Measurements from ENCODE around the gene HDGFL1.

HDGFL1 gene

GRCh38 chr6:22593895-22594294 lies 24.5 kb downstream of the HDGFL1 start:
- no peak for DNase-seq

GRCh38 chr6:22596011-22596410 lies 26.6 kb downstream of the HDGFL1 start:
- DNase-seq = no peak

- no peak for DNase-seq
Observed at GRCh38 chr6:22598339-22598738, 29.0 kb downstream of the HDGFL1 start.

GRCh38 chr6:22600059-22600458 lies 30.7 kb downstream of the HDGFL1 start:
- DNase-seq = no peak

DNA sequence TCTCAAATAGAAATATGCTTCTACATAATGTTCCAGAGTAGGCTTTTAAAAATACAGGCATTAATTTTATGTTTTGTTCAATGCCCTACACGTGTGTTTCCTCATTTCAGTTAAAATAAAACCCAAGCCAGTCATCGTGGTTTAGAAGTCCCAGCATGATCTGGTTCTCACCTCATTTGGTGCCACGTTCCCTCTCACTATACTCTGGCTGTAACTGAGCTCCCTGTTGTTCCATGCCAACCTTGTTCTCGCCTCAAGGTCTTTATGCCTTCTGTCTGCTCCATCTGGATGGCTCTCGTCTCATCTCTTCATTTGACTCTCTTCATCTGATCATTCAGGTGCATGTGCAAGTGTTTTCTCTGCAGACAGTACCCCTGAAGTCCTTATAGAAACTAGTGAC lies 32.6 kb downstream of the HDGFL1 start:
- no peak for DNase-seq

GRCh38 chr6:22605736-22606135 lies 36.4 kb downstream of the HDGFL1 start:
- DNase-seq = no peak

GRCh38 chr6:22610127-22610526 lies 40.8 kb downstream of the HDGFL1 start:
- DNase-seq = no peak

DNA sequence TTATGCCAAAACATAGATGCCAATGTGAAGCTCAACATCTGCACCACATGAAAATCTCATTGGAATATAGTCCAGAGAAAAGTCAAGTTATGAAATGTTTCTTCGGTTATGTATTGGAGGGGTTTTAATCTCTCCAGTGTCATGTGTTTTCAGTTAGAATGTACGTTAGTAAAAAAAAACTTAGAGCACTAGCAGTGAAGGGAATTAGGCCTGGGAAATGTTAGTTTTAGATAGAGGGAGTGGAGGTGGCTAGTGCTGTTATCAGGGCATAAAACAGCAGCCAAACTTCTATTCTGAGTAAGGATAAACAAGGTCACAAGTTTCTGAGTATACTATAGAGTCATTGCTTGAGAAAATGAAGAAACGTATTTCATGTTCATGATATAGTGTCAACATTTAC lies 42.9 kb downstream of the HDGFL1 start:
- DNase-seq = no peak

GRCh38 chr6:22613051-22613450 lies 43.7 kb downstream of the HDGFL1 start:
- no peak for DNase-seq

DNA sequence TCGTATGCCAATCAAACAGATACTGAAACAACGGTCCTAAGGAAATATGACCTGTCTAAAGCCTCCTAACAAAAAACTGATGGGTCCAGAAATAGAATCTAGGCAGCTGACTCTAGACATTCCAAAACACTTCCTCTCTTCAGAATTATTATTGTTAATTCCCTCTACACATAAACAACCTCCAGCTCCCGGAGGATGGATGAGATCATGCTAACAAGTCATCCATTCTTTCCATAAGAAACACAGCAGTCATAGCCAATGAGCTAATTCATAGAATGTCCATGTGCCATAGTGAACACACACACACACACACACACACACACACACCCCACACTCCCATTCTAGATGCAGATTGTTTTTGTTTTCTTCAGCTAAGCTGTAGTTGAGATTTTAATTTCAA lies 44.3 kb downstream of the HDGFL1 start:
- DNase-seq = no peak

- no peak for DNase-seq
Observed at GRCh38 chr6:22614547-22614946, 45.2 kb downstream of the HDGFL1 start.

DNA sequence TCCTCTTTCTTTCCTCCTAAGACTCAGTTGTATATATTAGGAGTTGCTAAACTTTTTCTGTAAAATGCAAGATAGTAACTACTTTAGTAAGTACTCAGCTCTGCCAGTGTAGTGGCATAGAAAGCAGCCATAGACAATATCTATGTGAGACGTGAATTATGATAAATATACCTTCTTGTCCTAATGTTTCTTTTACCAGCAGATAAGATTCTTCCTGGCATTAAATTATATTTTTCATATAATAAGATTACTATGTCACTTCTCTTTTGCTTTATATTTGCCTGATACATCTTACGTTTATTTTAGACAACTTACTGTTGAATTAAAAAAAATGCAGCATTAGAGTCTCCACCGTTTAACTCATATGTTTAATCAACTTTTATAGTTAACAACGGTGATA lies 51.7 kb downstream of the HDGFL1 start:
- DNase-seq = no peak

Data from NCI-H2081 (cell line).